ENCODE measurements around the gene RUNX3.
"Not testable (repeated sequence)": the region's sequence is repeated elsewhere in the genome, so short reads cannot be mapped to it uniquely, and the experiment has no call there.

The RUNX3 gene

GRCh38 chr1:24930260-24931145 lies at the start of gene RUNX3:
TSS of gene RUNX3 (minus strand) at chr1:24930276. CDS start at chr1:24929868, 408 bp downstream.
- DNase-seq, result peak; percentile 84 to 92 (median 87)

- DNase-seq, result not testable (repeated sequence)
Observed at GRCh38 chr1:24979232-24979631, 49.2 kb upstream of the RUNX3 start.

- no peak for DNase-seq
Observed at GRCh38 chr1:24978383-24979032, 48.4 kb upstream of the RUNX3 start.

- no peak for DNase-seq
Observed at GRCh38 chr1:24975391-24975790, 45.3 kb upstream of the RUNX3 start.

- no peak for DNase-seq
Observed at GRCh38 chr1:24973315-24973714, 43.2 kb upstream of the RUNX3 start.

GRCh38 chr1:24972915-24973242 lies 42.8 kb upstream of the RUNX3 start:
- DNase-seq, result no peak

GRCh38 chr1:24972221-24972914 lies 42.3 kb upstream of the RUNX3 start:
- DNase-seq, result no peak

GRCh38 chr1:24970926-24971875 lies 41.1 kb upstream of the RUNX3 start:
- no peak for DNase-seq

GRCh38 chr1:24970399-24970753 lies 40.3 kb upstream of the RUNX3 start:
- no peak for DNase-seq

- DNase-seq, result no peak
Observed at GRCh38 chr1:24969596-24970398, 39.7 kb upstream of the RUNX3 start.

- no peak for DNase-seq
Observed at GRCh38 chr1:24968941-24969585, 39.0 kb upstream of the RUNX3 start.

- DNase-seq, result no peak
Observed at GRCh38 chr1:24967962-24968361, 37.9 kb upstream of the RUNX3 start.

- DNase-seq, result no peak
Observed at GRCh38 chr1:24967555-24967954, 37.5 kb upstream of the RUNX3 start.

GRCh38 chr1:24966724-24967346 lies 36.8 kb upstream of the RUNX3 start:
- DNase-seq, result no peak

- DNase-seq, result no peak
Observed at GRCh38 chr1:24966121-24966723, 36.1 kb upstream of the RUNX3 start.

GRCh38 chr1:24965571-24965930 lies 35.5 kb upstream of the RUNX3 start:
- DNase-seq, result no peak

- peak; percentile 73 to 86 (median 82) for DNase-seq
Observed at GRCh38 chr1:24964811-24965570, 34.9 kb upstream of the RUNX3 start.

GRCh38 chr1:24963943-24964693 lies 34.0 kb upstream of the RUNX3 start:
- DNase-seq, result no peak

All from stimulated activated naive CD4-positive, alpha-beta T cell (primary cell).